Natural killer cell (primary cell): ENCODE data around the gene RFX5. TPM values are rescaled to one million over a fixed set of nuclear protein-coding genes. Genes with fewer than 3 reads are reported as not detected.
A peak's percentile ranks its signal among the peaks of the same experiment; 100 is the strongest.

Experiments
- ATAC-seq, 3 donors: fragments of 150-1000 bp in 2 of 3; fragments of 200-7000 bp in 1 of 3; cut with Tn5 transposase; 1 replicate in 1 of 3; 2 replicates in 2 of 3; pipeline ENCODE4 v1.10.0; 2021; ENCODE audit warnings: mild to moderate bottlenecking in 2 of 3, moderate library complexity in 2 of 3
- DNase-seq, 2 donors: peaks; one replicate each; pipeline versions ENCODE4 v3.0.0 to v3.0.0-alpha.2; 2013 to 2021; ENCODE audit warnings: mixed read lengths in 1 of 2
- H3K27ac ChIP-seq: one replicate; pipeline ENCODE4 v1.5.1; 2013; ENCODE audit warnings: mild to moderate bottlenecking, low read length
- H3K27me3 ChIP-seq: one replicate; pipeline ENCODE4 v1.6.1; 2013; ENCODE audit warnings: low read length; ENCODE audit not compliant: control insufficient read depth, insufficient read depth
- H3K36me3 ChIP-seq: one replicate; pipeline ENCODE4 v1.6.1; 2013; ENCODE audit warnings: low read length; ENCODE audit not compliant: control insufficient read depth, insufficient read depth
- H3K4me1 ChIP-seq: one replicate; pipeline ENCODE4 v1.6.1; 2013; ENCODE audit warnings: low read length; ENCODE audit not compliant: control insufficient read depth, insufficient read depth
- H3K4me3 ChIP-seq: one replicate; pipeline ENCODE4 v1.5.1; 2013; ENCODE audit warnings: low read length
- H3K9me3 ChIP-seq: one replicate; pipeline ENCODE4 v1.6.1; 2013; ENCODE audit warnings: low read length; ENCODE audit not compliant: control insufficient read depth, insufficient read depth
- H3K27ac Mint-ChIP-seq, 2 donors: one replicate each; pipeline ENCODE4 v1.8.0; 2022; ENCODE audit warnings: mild to moderate bottlenecking in 2 of 2, mixed read lengths in 2 of 2, moderate library complexity in 1 of 2
- H3K27me3 Mint-ChIP-seq, 2 donors: one replicate each; pipeline ENCODE4 v1.8.0; 2022; ENCODE audit warnings: low read depth in 2 of 2, mixed read lengths in 2 of 2
- H3K36me3 Mint-ChIP-seq: one replicate; pipeline ENCODE4 v1.8.0; 2022; ENCODE audit warnings: mixed read lengths
- H3K4me1 Mint-ChIP-seq, 2 donors: one replicate each; pipeline ENCODE4 v1.8.0; 2022; ENCODE audit warnings: mixed read lengths in 2 of 2
- H3K4me3 Mint-ChIP-seq: one replicate; pipeline ENCODE4 v1.8.0; 2022; ENCODE audit warnings: mild to moderate bottlenecking, moderate library complexity, mixed read lengths
- H3K9me3 Mint-ChIP-seq, 2 donors: one replicate each; pipeline ENCODE4 v1.8.0; 2022; ENCODE audit warnings: mixed read lengths in 2 of 2
- WGBS: methylation state at CpG from one replicate; pipeline ENCODE4 v1.1.7; 2013; ENCODE audit warnings: missing lambda C conversion rate; ENCODE audit not compliant: insufficient coverage; 5-methylcytosine and 5-hydroxymethylcytosine counted together
- intact Hi-C: fragments of 100-400 bp; cut with micrococcal nuclease; formaldehyde crosslinking; loops from one replicate; pipeline ENCODE4 v1.14.2; 2022
- total RNA-seq, 4 donors: library from RNA; stranded (reverse); fragments of 120-200 nt in 1 of 4; gene quantifications; one replicate each; pipeline versions ENCODE4 v1.2.3 to v1.2.4, GENCODE V29; 2013 to 2022
- TF ChIP-seq, protein P1 (sequence below): fragments of 200-600 bp; IDR thresholded peaks from one replicate; pipeline ENCODE4 v1.8.0; 2022; ENCODE audit warnings: antibody characterized with exemption

The RFX5 gene
- total RNA-seq, 3 donors from 2014 or later (not counting 1 experiment from before 2014, with no cell fraction given): 72.6 to 111 (median 110) TPM

GRCh38 chr1:151318975-151319374, 28.1 kb downstream of the RFX5 start:
- Histone ChIP-seq H3K4me3 (no peak overlapping the region), H3K36me3 (peaks cover 47% of the 10 kb centered on the region), H3K27me3 (no peaks in the 10 kb centered on the region), H3K27ac (no peak overlapping the region), H3K9me3 (no peaks in the 10 kb centered on the region), H3K4me1 (no peaks in the 10 kb centered on the region)
- ATAC-seq: no peak
- DNase-seq: no peak
- intact Hi-C loops: no loop called here
- H3K27me3 Mint-ChIP-seq: no peaks in the 10 kb centered on the region
- H3K27ac Mint-ChIP-seq: no peak overlapping the region
- H3K9me3 Mint-ChIP-seq: no peaks in the 10 kb centered on the region
- H3K4me3 Mint-ChIP-seq: no peak overlapping the region
- TF ChIP-seq, protein P1, sequence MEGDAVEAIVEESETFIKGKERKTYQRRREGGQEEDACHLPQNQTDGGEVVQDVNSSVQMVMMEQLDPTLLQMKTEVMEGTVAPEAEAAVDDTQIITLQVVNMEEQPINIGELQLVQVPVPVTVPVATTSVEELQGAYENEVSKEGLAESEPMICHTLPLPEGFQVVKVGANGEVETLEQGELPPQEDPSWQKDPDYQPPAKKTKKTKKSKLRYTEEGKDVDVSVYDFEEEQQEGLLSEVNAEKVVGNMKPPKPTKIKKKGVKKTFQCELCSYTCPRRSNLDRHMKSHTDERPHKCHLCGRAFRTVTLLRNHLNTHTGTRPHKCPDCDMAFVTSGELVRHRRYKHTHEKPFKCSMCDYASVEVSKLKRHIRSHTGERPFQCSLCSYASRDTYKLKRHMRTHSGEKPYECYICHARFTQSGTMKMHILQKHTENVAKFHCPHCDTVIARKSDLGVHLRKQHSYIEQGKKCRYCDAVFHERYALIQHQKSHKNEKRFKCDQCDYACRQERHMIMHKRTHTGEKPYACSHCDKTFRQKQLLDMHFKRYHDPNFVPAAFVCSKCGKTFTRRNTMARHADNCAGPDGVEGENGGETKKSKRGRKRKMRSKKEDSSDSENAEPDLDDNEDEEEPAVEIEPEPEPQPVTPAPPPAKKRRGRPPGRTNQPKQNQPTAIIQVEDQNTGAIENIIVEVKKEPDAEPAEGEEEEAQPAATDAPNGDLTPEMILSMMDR: no peak
- 88% methylated on average over 3 of the region's 3 CpGs for WGBS
- H3K4me1 Mint-ChIP-seq: peaks cover 28 to 38% of the 10 kb centered on the region in 2 donors
- no peaks in the 10 kb centered on the region for H3K36me3 Mint-ChIP-seq

GRCh38 chr1:151315565-151316235, 31.4 kb downstream of the RFX5 start:
- Histone ChIP-seq H3K36me3 (peaks cover 70% of the 10 kb centered on the region), H3K27ac (no peak overlapping the region), H3K27me3 (no peaks in the 10 kb centered on the region), H3K4me3 (no peak overlapping the region), H3K9me3 (no peaks in the 10 kb centered on the region), H3K4me1 (no peaks in the 10 kb centered on the region)
- Mint-ChIP-seq H3K36me3 (no peaks in the 10 kb centered on the region), H3K4me1 (peaks cover 30 to 42% of the 10 kb centered on the region in 2 donors), H3K4me3 (no peak overlapping the region), H3K27me3 (no peaks in the 10 kb centered on the region), H3K27ac (no peak overlapping the region), H3K9me3 (no peaks in the 10 kb centered on the region)
- no peak for DNase-seq
- no peak for ATAC-seq
- 96% methylated on average over 17 of the region's 17 CpGs for WGBS
- TF ChIP-seq, protein P1: no peak
- intact Hi-C loops: no loop called here

GRCh38 chr1:151314137-151314875, 32.7 kb downstream of the RFX5 start:
- Mint-ChIP-seq H3K36me3 (no peaks in the 10 kb centered on the region), H3K27me3 (no peaks in the 10 kb centered on the region), H3K27ac (peak overlapping the region; percentile 21 to 27), H3K4me3 (no peak overlapping the region), H3K4me1 (peaks cover 26 to 40% of the 10 kb centered on the region in 2 donors), H3K9me3 (no peaks in the 10 kb centered on the region)
- intact Hi-C loops: no loop called here
- ATAC-seq (no peak), DNase-seq (no peak)
- TF ChIP-seq, protein P1: no peak
- Histone ChIP-seq H3K4me1 (no peaks in the 10 kb centered on the region), H3K27me3 (no peaks in the 10 kb centered on the region), H3K4me3 (no peak overlapping the region), H3K27ac (no peak overlapping the region), H3K9me3 (no peaks in the 10 kb centered on the region), H3K36me3 (peaks cover 76% of the 10 kb centered on the region)
- WGBS: 88% methylated on average over 2 of the region's 3 CpGs
